HL-60 (cell line): ENCODE results near the gene COPE.

Experiments
- DNase-seq, 2 experiments: peaks; one replicate each; pipeline ENCODE4 v3.0.0-alpha.2; 2010 to 2020; ENCODE audit warnings: low read depth in 1 of 2, low spot score in 1 of 2
- H3K27ac ChIP-seq: fragments of 250-450 bp; sonication (Bioruptor Pico); replicated peaks from 2 replicates; pipeline ENCODE4 v1.5.1; 2020; ENCODE audit warnings: mild to moderate bottlenecking, moderate library complexity
- H3K27me3 ChIP-seq: fragments of 250-450 bp; sonication (Bioruptor Pico); 2 replicates; pipeline ENCODE4 v1.5.1; 2021; ENCODE audit warnings: mild to moderate bottlenecking, moderate library complexity; ENCODE audit not compliant: insufficient read depth, poor library complexity, severe bottlenecking
- H3K4me3 ChIP-seq: replicated peaks from 2 replicates; pipeline ENCODE4 v1.5.1; 2011; ENCODE audit warnings: mild to moderate bottlenecking, control low read depth, low read length; ENCODE audit not compliant: insufficient read depth
- GABPA ChIP-seq: IDR thresholded peaks from 2 replicates; pipeline ENCODE4 v1.6.1; 2012; ENCODE audit warnings: low read depth
- POLR2AphosphoS5 ChIP-seq: IDR thresholded peaks from 2 replicates; pipeline ENCODE4 v1.6.1; 2012; ENCODE audit warnings: low read depth
- SPI1 ChIP-seq: IDR thresholded peaks from 2 replicates; pipeline ENCODE4 v1.6.1; 2012; ENCODE audit warnings: low read depth, mild to moderate bottlenecking, borderline replicate concordance
- TF ChIP-seq, protein P1 (sequence below): IDR thresholded peaks from one replicate; pipeline ENCODE4 v1.5.1; 2011; ENCODE audit warnings: low read length, control low read depth, inconsistent platforms; ENCODE audit not compliant: insufficient read depth
- TF ChIP-seq, protein P2 (sequence below): IDR thresholded peaks from 2 replicates; pipeline ENCODE4 v1.6.1; 2012; ENCODE audit warnings: low read depth; ENCODE audit not compliant: insufficient replicate concordance

COPE gene

DNA sequence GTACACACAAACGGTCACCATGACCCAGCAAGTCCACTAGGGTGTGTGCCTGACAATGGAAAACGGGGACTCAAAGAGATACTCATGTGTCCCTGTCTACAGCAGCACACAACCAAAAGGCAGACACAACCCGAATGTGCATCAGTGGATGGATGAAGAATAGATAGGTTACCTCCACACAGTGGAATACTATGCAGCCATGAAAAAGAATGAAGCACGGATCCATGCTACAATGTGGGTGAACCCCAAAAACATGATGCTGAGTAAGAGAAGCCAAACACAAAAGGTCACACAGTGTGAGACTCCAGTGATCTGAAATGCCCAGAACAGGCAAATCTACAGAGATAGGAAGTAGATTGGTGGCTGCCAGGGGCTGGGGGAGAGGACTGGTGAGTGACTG is 32.2 kb downstream of the COPE start:
- TF ChIP-seq, protein P1, sequence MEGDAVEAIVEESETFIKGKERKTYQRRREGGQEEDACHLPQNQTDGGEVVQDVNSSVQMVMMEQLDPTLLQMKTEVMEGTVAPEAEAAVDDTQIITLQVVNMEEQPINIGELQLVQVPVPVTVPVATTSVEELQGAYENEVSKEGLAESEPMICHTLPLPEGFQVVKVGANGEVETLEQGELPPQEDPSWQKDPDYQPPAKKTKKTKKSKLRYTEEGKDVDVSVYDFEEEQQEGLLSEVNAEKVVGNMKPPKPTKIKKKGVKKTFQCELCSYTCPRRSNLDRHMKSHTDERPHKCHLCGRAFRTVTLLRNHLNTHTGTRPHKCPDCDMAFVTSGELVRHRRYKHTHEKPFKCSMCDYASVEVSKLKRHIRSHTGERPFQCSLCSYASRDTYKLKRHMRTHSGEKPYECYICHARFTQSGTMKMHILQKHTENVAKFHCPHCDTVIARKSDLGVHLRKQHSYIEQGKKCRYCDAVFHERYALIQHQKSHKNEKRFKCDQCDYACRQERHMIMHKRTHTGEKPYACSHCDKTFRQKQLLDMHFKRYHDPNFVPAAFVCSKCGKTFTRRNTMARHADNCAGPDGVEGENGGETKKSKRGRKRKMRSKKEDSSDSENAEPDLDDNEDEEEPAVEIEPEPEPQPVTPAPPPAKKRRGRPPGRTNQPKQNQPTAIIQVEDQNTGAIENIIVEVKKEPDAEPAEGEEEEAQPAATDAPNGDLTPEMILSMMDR: no peak
- TF ChIP-seq SPI1 (no peak), POLR2AphosphoS5 (no peak), GABPA (no peak)
- TF ChIP-seq, protein P2, sequence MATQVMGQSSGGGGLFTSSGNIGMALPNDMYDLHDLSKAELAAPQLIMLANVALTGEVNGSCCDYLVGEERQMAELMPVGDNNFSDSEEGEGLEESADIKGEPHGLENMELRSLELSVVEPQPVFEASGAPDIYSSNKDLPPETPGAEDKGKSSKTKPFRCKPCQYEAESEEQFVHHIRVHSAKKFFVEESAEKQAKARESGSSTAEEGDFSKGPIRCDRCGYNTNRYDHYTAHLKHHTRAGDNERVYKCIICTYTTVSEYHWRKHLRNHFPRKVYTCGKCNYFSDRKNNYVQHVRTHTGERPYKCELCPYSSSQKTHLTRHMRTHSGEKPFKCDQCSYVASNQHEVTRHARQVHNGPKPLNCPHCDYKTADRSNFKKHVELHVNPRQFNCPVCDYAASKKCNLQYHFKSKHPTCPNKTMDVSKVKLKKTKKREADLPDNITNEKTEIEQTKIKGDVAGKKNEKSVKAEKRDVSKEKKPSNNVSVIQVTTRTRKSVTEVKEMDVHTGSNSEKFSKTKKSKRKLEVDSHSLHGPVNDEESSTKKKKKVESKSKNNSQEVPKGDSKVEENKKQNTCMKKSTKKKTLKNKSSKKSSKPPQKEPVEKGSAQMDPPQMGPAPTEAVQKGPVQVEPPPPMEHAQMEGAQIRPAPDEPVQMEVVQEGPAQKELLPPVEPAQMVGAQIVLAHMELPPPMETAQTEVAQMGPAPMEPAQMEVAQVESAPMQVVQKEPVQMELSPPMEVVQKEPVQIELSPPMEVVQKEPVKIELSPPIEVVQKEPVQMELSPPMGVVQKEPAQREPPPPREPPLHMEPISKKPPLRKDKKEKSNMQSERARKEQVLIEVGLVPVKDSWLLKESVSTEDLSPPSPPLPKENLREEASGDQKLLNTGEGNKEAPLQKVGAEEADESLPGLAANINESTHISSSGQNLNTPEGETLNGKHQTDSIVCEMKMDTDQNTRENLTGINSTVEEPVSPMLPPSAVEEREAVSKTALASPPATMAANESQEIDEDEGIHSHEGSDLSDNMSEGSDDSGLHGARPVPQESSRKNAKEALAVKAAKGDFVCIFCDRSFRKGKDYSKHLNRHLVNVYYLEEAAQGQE: no peak
- Histone ChIP-seq H3K4me3 (no peak overlapping the region), H3K27me3 (no peaks in the 10 kb centered on the region), H3K27ac (no peak overlapping the region)
- DNase-seq: no peak

DNA sequence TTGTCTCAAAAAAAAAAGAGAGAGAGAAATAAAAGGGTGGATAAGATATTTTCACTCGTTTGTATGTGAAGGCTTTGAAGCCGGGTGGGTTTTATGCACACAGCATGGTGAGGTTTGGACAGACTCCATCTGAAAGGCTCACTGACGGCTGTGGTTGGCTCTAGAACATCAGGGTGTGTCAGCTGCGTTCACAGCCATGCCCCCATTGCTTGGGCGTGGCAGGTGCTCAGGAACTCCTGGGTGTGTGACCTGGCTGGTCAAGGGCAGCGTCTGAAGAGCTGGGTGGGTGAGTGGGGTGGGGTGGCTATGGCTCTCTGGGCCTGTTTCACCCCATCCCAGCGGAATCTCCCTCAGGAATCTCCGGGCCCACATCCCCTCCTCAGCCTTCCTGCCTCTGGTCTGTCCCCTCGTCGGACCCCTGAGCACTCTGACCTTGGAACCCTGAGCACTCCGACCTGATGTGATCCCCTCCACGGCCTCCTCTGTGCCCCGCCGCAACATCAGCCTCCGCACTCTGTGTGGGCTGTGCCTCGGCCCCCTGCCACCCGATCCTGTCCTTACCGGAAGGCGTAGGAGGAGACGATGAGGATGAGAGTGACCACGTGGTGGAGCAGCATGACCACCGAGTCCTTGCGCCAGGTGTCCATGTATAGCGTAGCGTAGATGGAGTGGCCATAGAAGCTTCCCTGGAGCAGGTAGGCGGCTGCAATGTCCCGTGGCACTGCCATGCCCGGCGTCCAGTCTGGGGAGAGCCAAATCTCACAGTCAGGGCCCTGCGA is 35.5 kb downstream of the COPE start:
- DNase-seq: no peak
- H3K27ac ChIP-seq: no peak overlapping the region
- no peak overlapping the region for H3K4me3 ChIP-seq
- no peaks in the 10 kb centered on the region for H3K27me3 ChIP-seq
- TF ChIP-seq, protein P2: no peak
- TF ChIP-seq POLR2AphosphoS5: no peak
- TF ChIP-seq, protein P1: no peak
- TF ChIP-seq SPI1: no peak
- TF ChIP-seq GABPA: no peak

DNA sequence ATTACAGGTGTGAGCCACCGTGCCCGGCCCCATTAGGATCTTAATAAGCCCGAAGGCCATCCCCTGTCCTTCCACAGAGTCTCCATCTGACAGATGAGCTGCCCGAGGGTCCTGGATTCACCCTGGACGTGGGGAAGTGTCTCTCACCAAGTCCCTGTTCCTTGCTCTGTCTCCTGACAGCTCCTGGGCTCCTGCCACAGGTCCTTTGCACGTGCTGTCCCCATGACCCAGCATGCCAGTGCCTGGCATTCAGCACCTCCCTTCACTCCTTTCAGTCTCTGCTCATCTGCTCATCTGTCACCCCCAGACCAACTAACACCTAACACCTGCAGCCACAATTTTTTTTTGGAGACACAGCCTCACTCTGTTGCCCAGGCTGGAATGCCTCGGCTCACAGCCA is 37.7 kb downstream of the COPE start:
- no peak for TF ChIP-seq GABPA
- TF ChIP-seq, protein P2: no peak
- TF ChIP-seq, protein P1: no peak
- no peak for TF ChIP-seq POLR2AphosphoS5
- TF ChIP-seq SPI1: no peak
- no peak for DNase-seq

More for the DNA sequence above, 37.7 kb downstream of the COPE start:
- Histone ChIP-seq H3K4me3 (no peak overlapping the region), H3K27ac (no peak overlapping the region), H3K27me3 (no peaks in the 10 kb centered on the region)
